HepG2 (cell line): ENCODE results near the gene KCNAB3. TPM values are rescaled to one million over a fixed set of nuclear protein-coding genes. Genes with fewer than 3 reads are reported as not detected.
A peak's percentile ranks its signal among the peaks of the same experiment; 100 is the strongest.

Experiments used
- ASH2L ChIP-seq: fragments of 300-600, 200-600 bp; sonication (generic); IDR thresholded peaks from 2 replicates; pipeline ENCODE4 v1.7.0; 2017; ENCODE audit warnings: low read depth, mild to moderate bottlenecking, moderate library complexity, mixed read lengths, low read length; ENCODE audit not compliant: insufficient read length
- DNMT3B ChIP-seq: conservative IDR thresholded peaks from 2 replicates; pipeline ENCODE4 v1.6.1; 2016; ENCODE audit warnings: missing biosample characterization, control low read depth
- LCORL ChIP-seq, 2 experiments: fragments of 450-650 bp in 1 of 2; sonication (generic) in 1 of 2; formaldehyde crosslinking in 1 of 2; IDR thresholded peaks; 2 replicates each; pipeline versions ENCODE4 v1.5.0 to v1.6.1; 2017 to 2020; ENCODE audit warnings: antibody characterized with exemption in 1 of 2, missing genetic modification reagents in 1 of 2
- NCOA5 ChIP-seq: sonication (generic); formaldehyde crosslinking; IDR thresholded peaks from 2 replicates; pipeline ENCODE4 v1.4.0; 2020; ENCODE audit warnings: missing genetic modification reagents
- RAD21 ChIP-seq: fragments of 450-650 bp; formaldehyde crosslinking; IDR thresholded peaks from 2 replicates; pipeline ENCODE4 v1.5.0; 2020; ENCODE audit warnings: mild to moderate bottlenecking
- SAP130 ChIP-seq: IDR thresholded peaks from 2 replicates; pipeline ENCODE4 v1.6.1; 2016; ENCODE audit warnings: low read depth
- SMC3 ChIP-seq: IDR thresholded peaks from 2 replicates; pipeline ENCODE4 v1.6.1; 2011; ENCODE audit warnings: low read length, improper control_type of control experiment
- ZKSCAN8 ChIP-seq: IDR thresholded peaks from 2 replicates; pipeline ENCODE4 v1.6.1; 2016; ENCODE audit warnings: borderline replicate concordance, missing genetic modification reagents, missing compliant biosample characterization
- ZMAT3 ChIP-seq: sonication (generic); formaldehyde crosslinking; conservative IDR thresholded peaks from 2 replicates; pipeline ENCODE4 v1.7.0; 2021; ENCODE audit warnings: missing genetic modification reagents
- ZNF274 ChIP-seq: sonication (generic); formaldehyde crosslinking; IDR thresholded peaks from 2 replicates; pipeline ENCODE4 v1.5.1; 2020; ENCODE audit warnings: mild to moderate bottlenecking, missing genetic modification reagents
- ZNF337 ChIP-seq: sonication (generic); formaldehyde crosslinking; IDR thresholded peaks from 2 replicates; pipeline ENCODE4 v1.5.1; 2020; ENCODE audit warnings: missing genetic modification reagents, low read depth, mild to moderate bottlenecking, borderline replicate concordance
- ZNF446 ChIP-seq: sonication (generic); formaldehyde crosslinking; IDR thresholded peaks from 2 replicates; pipeline ENCODE4 v1.5.0; 2020; ENCODE audit warnings: mild to moderate bottlenecking, missing genetic modification reagents
- ZNF605 ChIP-seq: sonication (generic); formaldehyde crosslinking; IDR thresholded peaks from 2 replicates; pipeline ENCODE4 v1.8.0; 2022; ENCODE audit warnings: mild to moderate bottlenecking, missing genetic modification reagents
- ZNF891 ChIP-seq: sonication (generic); formaldehyde crosslinking; IDR thresholded peaks from 2 replicates; pipeline ENCODE4 v1.5.0; 2020; ENCODE audit warnings: mild to moderate bottlenecking, missing genetic modification reagents
- polyA plus RNA-seq, 8 experiments: library from polyadenylated mRNA; depleted of rRNA in 3 of 8; stranded (reverse) in 7 of 8; unstranded in 1 of 8; fragments of >200 nt; fragmentation: Illumina TruSeq in 4 of 8; extraction: Trizol in 4 of 8; gene quantifications; 2 replicates each; pipeline versions ENCODE4 v1.2.1 to v1.2.3, GENCODE V29; 2011 to 2016; ENCODE audit warnings: low read depth in 4 of 8, missing spikeins in 1 of 8, mixed read lengths in 1 of 8; ENCODE audit not compliant: insufficient read depth in 1 of 8
- total RNA-seq, 5 experiments: library from RNA; depleted of rRNA; stranded (reverse); fragments of >200 nt; fragmentation: Illumina TruSeq; extraction: Trizol; gene quantifications; 2 replicates each; pipeline ENCODE4 v1.2.3, GENCODE V29; 2016; ENCODE audit warnings: low read depth in 1 of 5
- TF ChIP-seq, protein P1 (sequence below): sonication (generic); formaldehyde crosslinking; IDR thresholded peaks from 2 replicates; pipeline ENCODE4 v1.4.0; 2020; ENCODE audit warnings: mild to moderate bottlenecking, missing genetic modification reagents, borderline replicate concordance
- TF ChIP-seq, protein P2 (sequence below): sonication (generic); formaldehyde crosslinking; IDR thresholded peaks from 2 replicates; pipeline ENCODE4 v1.5.0; 2020; ENCODE audit warnings: mild to moderate bottlenecking, missing genetic modification reagents, moderate library complexity
- TF ChIP-seq, protein P3 (sequence below): IDR thresholded peaks from 2 replicates; pipeline ENCODE4 v1.6.1; 2012; ENCODE audit warnings: low read depth, low read length, improper control_type of control experiment
- TF ChIP-seq, protein P4 (sequence below): IDR thresholded peaks from 2 replicates; pipeline ENCODE4 v1.6.1; 2016; ENCODE audit warnings: missing compliant biosample characterization, missing genetic modification reagents, borderline replicate concordance
- TF ChIP-seq, protein P5 (sequence below): sonication (generic); formaldehyde crosslinking; conservative IDR thresholded peaks from 2 replicates; pipeline ENCODE4 v1.4.0; 2020; ENCODE audit warnings: missing genetic modification reagents
- TF ChIP-seq, protein P6 (sequence below): IDR thresholded peaks from 2 replicates; pipeline ENCODE4 v1.6.1; 2012; ENCODE audit warnings: inconsistent platforms

The KCNAB3 gene
- total and polyA plus RNA-seq, 2 of the 13 experiments (the other 11 are each of a cell fraction or from before 2014, with no cell fraction given) = 0.29 to 0.88 TPM

DNA sequence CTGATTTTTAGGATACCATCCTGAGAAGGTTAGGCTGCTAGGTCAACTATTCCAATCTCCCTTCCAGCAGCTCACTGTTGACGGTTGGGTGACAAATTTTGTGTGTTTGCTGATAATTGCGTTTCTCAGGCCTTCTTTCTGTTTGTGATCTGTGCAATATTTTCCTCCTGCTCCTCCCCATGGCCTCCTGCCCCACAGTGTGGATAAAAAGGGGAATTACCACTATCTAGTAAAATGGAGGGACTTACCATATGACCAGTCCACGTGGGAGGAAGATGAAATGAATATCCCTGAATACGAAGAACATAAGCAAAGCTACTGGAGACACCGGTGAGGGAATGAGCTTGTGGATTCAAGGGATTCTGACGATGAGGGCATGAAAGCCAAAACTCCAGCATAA is 31.9 kb downstream of the KCNAB3 start (continued):
- TF ChIP-seq, protein P1, sequence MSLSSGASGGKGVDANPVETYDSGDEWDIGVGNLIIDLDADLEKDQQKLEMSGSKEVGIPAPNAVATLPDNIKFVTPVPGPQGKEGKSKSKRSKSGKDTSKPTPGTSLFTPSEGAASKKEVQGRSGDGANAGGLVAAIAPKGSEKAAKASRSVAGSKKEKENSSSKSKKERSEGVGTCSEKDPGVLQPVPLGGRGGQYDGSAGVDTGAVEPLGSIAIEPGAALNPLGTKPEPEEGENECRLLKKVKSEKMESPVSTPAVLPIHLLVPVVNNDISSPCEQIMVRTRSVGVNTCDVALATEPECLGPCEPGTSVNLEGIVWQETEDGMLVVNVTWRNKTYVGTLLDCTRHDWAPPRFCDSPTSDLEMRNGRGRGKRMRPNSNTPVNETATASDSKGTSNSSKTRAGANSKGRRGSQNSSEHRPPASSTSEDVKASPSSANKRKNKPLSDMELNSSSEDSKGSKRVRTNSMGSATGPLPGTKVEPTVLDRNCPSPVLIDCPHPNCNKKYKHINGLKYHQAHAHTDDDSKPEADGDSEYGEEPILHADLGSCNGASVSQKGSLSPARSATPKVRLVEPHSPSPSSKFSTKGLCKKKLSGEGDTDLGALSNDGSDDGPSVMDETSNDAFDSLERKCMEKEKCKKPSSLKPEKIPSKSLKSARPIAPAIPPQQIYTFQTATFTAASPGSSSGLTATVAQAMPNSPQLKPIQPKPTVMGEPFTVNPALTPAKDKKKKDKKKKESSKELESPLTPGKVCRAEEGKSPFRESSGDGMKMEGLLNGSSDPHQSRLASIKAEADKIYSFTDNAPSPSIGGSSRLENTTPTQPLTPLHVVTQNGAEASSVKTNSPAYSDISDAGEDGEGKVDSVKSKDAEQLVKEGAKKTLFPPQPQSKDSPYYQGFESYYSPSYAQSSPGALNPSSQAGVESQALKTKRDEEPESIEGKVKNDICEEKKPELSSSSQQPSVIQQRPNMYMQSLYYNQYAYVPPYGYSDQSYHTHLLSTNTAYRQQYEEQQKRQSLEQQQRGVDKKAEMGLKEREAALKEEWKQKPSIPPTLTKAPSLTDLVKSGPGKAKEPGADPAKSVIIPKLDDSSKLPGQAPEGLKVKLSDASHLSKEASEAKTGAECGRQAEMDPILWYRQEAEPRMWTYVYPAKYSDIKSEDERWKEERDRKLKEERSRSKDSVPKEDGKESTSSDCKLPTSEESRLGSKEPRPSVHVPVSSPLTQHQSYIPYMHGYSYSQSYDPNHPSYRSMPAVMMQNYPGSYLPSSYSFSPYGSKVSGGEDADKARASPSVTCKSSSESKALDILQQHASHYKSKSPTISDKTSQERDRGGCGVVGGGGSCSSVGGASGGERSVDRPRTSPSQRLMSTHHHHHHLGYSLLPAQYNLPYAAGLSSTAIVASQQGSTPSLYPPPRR = no peak
- no peak for TF ChIP-seq ZNF337 (CRISPR knock-in tag)
- TF ChIP-seq, protein P2, sequence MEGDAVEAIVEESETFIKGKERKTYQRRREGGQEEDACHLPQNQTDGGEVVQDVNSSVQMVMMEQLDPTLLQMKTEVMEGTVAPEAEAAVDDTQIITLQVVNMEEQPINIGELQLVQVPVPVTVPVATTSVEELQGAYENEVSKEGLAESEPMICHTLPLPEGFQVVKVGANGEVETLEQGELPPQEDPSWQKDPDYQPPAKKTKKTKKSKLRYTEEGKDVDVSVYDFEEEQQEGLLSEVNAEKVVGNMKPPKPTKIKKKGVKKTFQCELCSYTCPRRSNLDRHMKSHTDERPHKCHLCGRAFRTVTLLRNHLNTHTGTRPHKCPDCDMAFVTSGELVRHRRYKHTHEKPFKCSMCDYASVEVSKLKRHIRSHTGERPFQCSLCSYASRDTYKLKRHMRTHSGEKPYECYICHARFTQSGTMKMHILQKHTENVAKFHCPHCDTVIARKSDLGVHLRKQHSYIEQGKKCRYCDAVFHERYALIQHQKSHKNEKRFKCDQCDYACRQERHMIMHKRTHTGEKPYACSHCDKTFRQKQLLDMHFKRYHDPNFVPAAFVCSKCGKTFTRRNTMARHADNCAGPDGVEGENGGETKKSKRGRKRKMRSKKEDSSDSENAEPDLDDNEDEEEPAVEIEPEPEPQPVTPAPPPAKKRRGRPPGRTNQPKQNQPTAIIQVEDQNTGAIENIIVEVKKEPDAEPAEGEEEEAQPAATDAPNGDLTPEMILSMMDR (CRISPR knock-in tag) = peak; percentile 74
- no peak for TF ChIP-seq ZNF274 (CRISPR knock-in tag)
- TF ChIP-seq, protein P3, sequence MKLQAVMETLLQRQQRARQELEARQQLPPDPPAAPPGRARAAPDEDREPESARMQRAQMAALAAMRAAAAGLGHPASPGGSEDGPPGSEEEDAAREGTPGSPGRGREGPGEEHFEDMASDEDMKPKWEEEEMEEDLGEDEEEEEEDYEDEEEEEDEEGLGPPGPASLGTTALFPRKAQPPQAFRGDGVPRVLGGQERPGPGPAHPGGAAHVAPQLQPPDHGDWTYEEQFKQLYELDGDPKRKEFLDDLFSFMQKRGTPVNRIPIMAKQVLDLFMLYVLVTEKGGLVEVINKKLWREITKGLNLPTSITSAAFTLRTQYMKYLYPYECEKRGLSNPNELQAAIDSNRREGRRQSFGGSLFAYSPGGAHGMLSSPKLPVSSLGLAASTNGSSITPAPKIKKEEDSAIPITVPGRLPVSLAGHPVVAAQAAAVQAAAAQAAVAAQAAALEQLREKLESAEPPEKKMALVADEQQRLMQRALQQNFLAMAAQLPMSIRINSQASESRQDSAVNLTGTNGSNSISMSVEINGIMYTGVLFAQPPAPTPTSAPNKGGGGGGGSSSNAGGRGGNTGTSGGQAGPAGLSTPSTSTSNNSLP = 0 out of 2 replicates have a peak, but pooled peaks have one; percentile 22
- no peak for TF ChIP-seq ZNF891 (CRISPR knock-in tag)
- TF ChIP-seq LCORL (IDR thresholded peaks at IDR 0.05) = no peak
- TF ChIP-seq LCORL (CRISPR knock-in tag; IDR thresholded peaks at IDR 0.05) = 0 out of 2 replicates have a peak, but pooled peaks have one; percentile 52
- TF ChIP-seq RAD21 (CRISPR knock-in tag) = peak; percentile 86
- 0 out of 2 replicates have a peak, but pooled peaks have one; percentile 9 for TF ChIP-seq SAP130 (CRISPR knock-in tag)
- no peak for TF ChIP-seq DNMT3B (CRISPR knock-in tag)
- TF ChIP-seq ZMAT3 = no peak
- no peak for TF ChIP-seq NCOA5
- no peak for TF ChIP-seq ZNF446 (CRISPR knock-in tag)
- TF ChIP-seq, protein P4, sequence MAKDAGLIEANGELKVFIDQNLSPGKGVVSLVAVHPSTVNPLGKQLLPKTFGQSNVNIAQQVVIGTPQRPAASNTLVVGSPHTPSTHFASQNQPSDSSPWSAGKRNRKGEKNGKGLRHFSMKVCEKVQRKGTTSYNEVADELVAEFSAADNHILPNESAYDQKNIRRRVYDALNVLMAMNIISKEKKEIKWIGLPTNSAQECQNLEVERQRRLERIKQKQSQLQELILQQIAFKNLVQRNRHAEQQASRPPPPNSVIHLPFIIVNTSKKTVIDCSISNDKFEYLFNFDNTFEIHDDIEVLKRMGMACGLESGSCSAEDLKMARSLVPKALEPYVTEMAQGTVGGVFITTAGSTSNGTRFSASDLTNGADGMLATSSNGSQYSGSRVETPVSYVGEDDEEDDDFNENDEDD (CRISPR knock-in tag) = 0 out of 2 replicates have a peak, but pooled peaks have one; percentile 39
- no peak for TF ChIP-seq ZNF605 (CRISPR knock-in tag)
- no peak for TF ChIP-seq ASH2L
- TF ChIP-seq, protein P5, sequence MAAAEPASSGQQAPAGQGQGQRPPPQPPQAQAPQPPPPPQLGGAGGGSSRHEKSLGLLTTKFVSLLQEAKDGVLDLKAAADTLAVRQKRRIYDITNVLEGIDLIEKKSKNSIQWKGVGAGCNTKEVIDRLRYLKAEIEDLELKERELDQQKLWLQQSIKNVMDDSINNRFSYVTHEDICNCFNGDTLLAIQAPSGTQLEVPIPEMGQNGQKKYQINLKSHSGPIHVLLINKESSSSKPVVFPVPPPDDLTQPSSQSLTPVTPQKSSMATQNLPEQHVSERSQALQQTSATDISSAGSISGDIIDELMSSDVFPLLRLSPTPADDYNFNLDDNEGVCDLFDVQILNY (CRISPR knock-in tag) = no peak
- peak; percentile 95 for TF ChIP-seq SMC3
- 0 out of 2 replicates have a peak, but pooled peaks have one; percentile 22 for TF ChIP-seq ZKSCAN8
- TF ChIP-seq, protein P6, sequence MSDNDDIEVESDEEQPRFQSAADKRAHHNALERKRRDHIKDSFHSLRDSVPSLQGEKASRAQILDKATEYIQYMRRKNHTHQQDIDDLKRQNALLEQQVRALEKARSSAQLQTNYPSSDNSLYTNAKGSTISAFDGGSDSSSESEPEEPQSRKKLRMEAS = peak; percentile 33; the same call in 1 of the 2 replicates
